Neural cell (in vitro differentiated cells): Measurements from ENCODE around the gene SLC39A3.

Experiments used
- POLR2AphosphoS5 ChIP-seq: IDR thresholded peaks from 2 replicates; pipeline ENCODE4 v1.6.1; 2012
- RAD21 ChIP-seq: fragments of 450-650 bp; conservative IDR thresholded peaks from 2 replicates; pipeline ENCODE4 v1.6.1; 2014; ENCODE audit warnings: antibody characterized with exemption, mild to moderate bottlenecking, moderate library complexity
- REST ChIP-seq: IDR thresholded peaks from 2 replicates; pipeline ENCODE4 v1.6.1; 2012; ENCODE audit warnings: borderline replicate concordance

- TF ChIP-seq REST (no peak), POLR2AphosphoS5 (no peak), RAD21 (no peak)
Measured at GRCh38 chr19:2703077-2703437, 36.8 kb downstream of the SLC39A3 start.
